IMR-90 (cell line): ENCODE measurements around the gene ATP8B4. TPM values are rescaled to one million over a fixed set of nuclear protein-coding genes. Genes with fewer than 3 reads are reported as not detected.

Experiments
- ATAC-seq: fragments of 200-7000 bp; cut with Tn5 transposase; 2 replicates; pipeline ENCODE4 v1.9.1; 2020; ENCODE audit warnings: low read depth, mild to moderate bottlenecking, moderate library complexity
- BruUV-seq: library from RNA; stranded (reverse); fragments of 400-500 nt; replicated peaks from 2 replicates; lab custom pipeline; 2021; lab: Mats Ljungman, UMichigan
- CTCF ChIA-PET: fragments of 300-600 bp; formaldehyde crosslinking; extraction: SDS; loops from one replicate; lab custom pipeline; 2021; ENCODE audit warnings: antibody characterized with exemption; lab: Yijun Ruan, JAX
- POLR2A ChIA-PET: fragments of 300-600 bp; sonication (Branson Sonifier 250); formaldehyde crosslinking; loops from one replicate; lab custom pipeline; 2022; ENCODE audit warnings: antibody characterized with exemption; ENCODE audit not compliant: unreplicated experiment; lab: Charles Lee
- DNase-seq: peaks from one replicate; pipeline ENCODE4 v3.0.0; 2013
- H2AFZ ChIP-seq: replicated peaks from 2 replicates; pipeline ENCODE3; 2013; ENCODE audit warnings: low read length, mild to moderate bottlenecking; ENCODE audit not compliant: poor library complexity
- H2AK5ac ChIP-seq: 2 replicates; pipeline ENCODE4 v1.6.1; 2013; ENCODE audit warnings: low read depth, low read length, inconsistent platforms
- H2AK9ac ChIP-seq: replicated peaks from 2 replicates; pipeline ENCODE3; 2013; ENCODE audit warnings: mild to moderate bottlenecking, low read depth, low read length, moderate library complexity; ENCODE audit not compliant: poor library complexity
- H2BK120ac ChIP-seq: 2 replicates; pipeline ENCODE4 v1.6.1; 2013; ENCODE audit warnings: low read depth, low read length, inconsistent platforms
- H2BK15ac ChIP-seq: 3 replicates; pipeline ENCODE4 v1.6.1; 2013; ENCODE audit warnings: low read depth, low read length, inconsistent platforms
- H2BK20ac ChIP-seq: 2 replicates; pipeline ENCODE4 v1.6.1; 2013; ENCODE audit warnings: low read depth, mild to moderate bottlenecking, inconsistent platforms, low read length, moderate library complexity
- H2BK5ac ChIP-seq: 2 replicates; pipeline ENCODE4 v1.6.1; 2013; ENCODE audit warnings: mild to moderate bottlenecking, low read depth, low read length, inconsistent platforms; ENCODE audit not compliant: poor library complexity, severe bottlenecking
- H3K14ac ChIP-seq: replicated peaks from 2 replicates; pipeline ENCODE4 v1.6.1; 2013; ENCODE audit warnings: low read depth, low read length, inconsistent platforms
- H3K18ac ChIP-seq: 2 replicates; pipeline ENCODE4 v1.6.1; 2013; ENCODE audit warnings: low read depth, low read length, control low read depth
- H3K23ac ChIP-seq: 2 replicates; pipeline ENCODE4 v1.6.1; 2013; ENCODE audit warnings: low read depth, low read length, inconsistent platforms
- H3K27ac ChIP-seq: 2 replicates; pipeline ENCODE4 v1.5.1; 2013; ENCODE audit warnings: mild to moderate bottlenecking, control low read depth, low read length; ENCODE audit not compliant: insufficient read depth
- H3K27me3 ChIP-seq: 2 replicates; pipeline ENCODE4 v1.6.1; 2013; ENCODE audit warnings: low read length; ENCODE audit not compliant: control insufficient read depth, insufficient read depth
- H3K36me3 ChIP-seq: 2 replicates; pipeline ENCODE4 v1.6.1; 2013; ENCODE audit warnings: low read length, mixed read lengths; ENCODE audit not compliant: control insufficient read depth, insufficient read depth
- H3K4ac ChIP-seq: 2 replicates; pipeline ENCODE4 v1.6.1; 2013; ENCODE audit warnings: low read depth, low read length, inconsistent platforms
- H3K4me1 ChIP-seq: 2 replicates; pipeline ENCODE4 v1.6.1; 2013; ENCODE audit warnings: low read length, mixed read lengths; ENCODE audit not compliant: control insufficient read depth, insufficient read depth
- H3K4me2 ChIP-seq: 2 replicates; pipeline ENCODE4 v1.6.1; 2013; ENCODE audit warnings: low read depth, mild to moderate bottlenecking, control low read depth, low read length, moderate library complexity
- H3K4me3 ChIP-seq: 2 replicates; pipeline ENCODE4 v1.5.1; 2013; ENCODE audit warnings: low read depth, mild to moderate bottlenecking, control low read depth, low read length, moderate library complexity; ENCODE audit not compliant: insufficient read depth
- H3K56ac ChIP-seq: 2 replicates; pipeline ENCODE4 v1.6.1; 2013; ENCODE audit warnings: low read length, inconsistent platforms; ENCODE audit not compliant: insufficient read depth; ENCODE audit errors: extremely low read depth
- H3K79me1 ChIP-seq, 2 experiments: 2 replicates each; pipeline ENCODE4 v1.6.1; 2013; ENCODE audit warnings: low read length in 2 of 2, inconsistent platforms in 1 of 2, low read depth in 1 of 2
- H3K9ac ChIP-seq: 2 replicates; pipeline ENCODE4 v1.6.1; 2013; ENCODE audit warnings: low read depth, low read length, control low read depth
- H3K9me1 ChIP-seq: 2 replicates; pipeline ENCODE4 v1.6.1; 2013; ENCODE audit warnings: low read length, inconsistent platforms; ENCODE audit not compliant: insufficient read depth
- H3K9me3 ChIP-seq: 2 replicates; pipeline ENCODE4 v1.6.1; 2013; ENCODE audit warnings: low read length; ENCODE audit not compliant: control insufficient read depth, insufficient read depth
- H4K20me1 ChIP-seq: 2 replicates; pipeline ENCODE4 v1.6.1; 2013; ENCODE audit warnings: low read length, inconsistent platforms; ENCODE audit not compliant: insufficient read depth
- H4K5ac ChIP-seq: 2 replicates; pipeline ENCODE4 v1.6.1; 2013; ENCODE audit warnings: mild to moderate bottlenecking, low read depth, low read length, control low read depth
- H4K8ac ChIP-seq, 2 experiments: 2 replicates each; pipeline ENCODE4 v1.6.1; 2013; ENCODE audit warnings: low read depth in 2 of 2, low read length in 2 of 2, control low read depth in 1 of 2, inconsistent platforms in 1 of 2
- H4K91ac ChIP-seq: 2 replicates; pipeline ENCODE4 v1.6.1; 2013; ENCODE audit warnings: low read depth, low read length, inconsistent platforms; ENCODE audit not compliant: insufficient read depth
- BHLHE40 ChIP-seq: fragments of 150-350 bp; IDR thresholded peaks from 2 replicates; pipeline ENCODE4 v1.6.1; 2016; ENCODE audit warnings: mild to moderate bottlenecking, low read depth, low read length
- CEBPB ChIP-seq: IDR thresholded peaks from 2 replicates; pipeline ENCODE4 v1.6.1; 2012; ENCODE audit warnings: low read depth, low read length, improper control_type of control experiment
- CHD1 ChIP-seq: IDR thresholded peaks from 2 replicates; pipeline ENCODE4 v1.6.1; 2012; ENCODE audit warnings: low read depth, low read length, improper control_type of control experiment
- FOS ChIP-seq: fragments of 150-350 bp; IDR thresholded peaks from 2 replicates; pipeline ENCODE4 v1.6.1; 2016; ENCODE audit warnings: low read depth, low read length
- MAFK ChIP-seq: IDR thresholded peaks from 2 replicates; pipeline ENCODE4 v1.6.1; 2012; ENCODE audit warnings: low read depth, low read length, improper control_type of control experiment
- MAZ ChIP-seq: IDR thresholded peaks from 2 replicates; pipeline ENCODE4 v1.6.1; 2012; ENCODE audit warnings: low read depth, mild to moderate bottlenecking, low read length, improper control_type of control experiment, moderate library complexity, borderline replicate concordance
- MXI1 ChIP-seq: IDR thresholded peaks from 2 replicates; pipeline ENCODE4 v1.6.1; 2012; ENCODE audit warnings: low read depth, mild to moderate bottlenecking, low read length, moderate library complexity, borderline replicate concordance
- NFE2L2 ChIP-seq: fragments of 150-350 bp; IDR thresholded peaks from 2 replicates; pipeline ENCODE4 v1.6.1; 2016; ENCODE audit warnings: low read depth, mild to moderate bottlenecking, low read length
- POLR2A ChIP-seq: IDR thresholded peaks from 2 replicates; pipeline ENCODE4 v1.6.1; 2012; ENCODE audit warnings: mild to moderate bottlenecking, low read depth, low read length
- RAD21 ChIP-seq: IDR thresholded peaks from 2 replicates; pipeline ENCODE4 v1.6.1; 2012; ENCODE audit warnings: low read length, improper control_type of control experiment
- RCOR1 ChIP-seq: IDR thresholded peaks from 2 replicates; pipeline ENCODE4 v1.6.1; 2012; ENCODE audit warnings: mild to moderate bottlenecking, low read length, improper control_type of control experiment; ENCODE audit not compliant: insufficient replicate concordance
- RFX5 ChIP-seq: IDR thresholded peaks from 2 replicates; pipeline ENCODE4 v1.8.0; 2012; ENCODE audit warnings: low read depth, mild to moderate bottlenecking, low read length, moderate library complexity
- SMC3 ChIP-seq: fragments of 150-350 bp; IDR thresholded peaks from 2 replicates; pipeline ENCODE4 v1.6.1; 2016; ENCODE audit warnings: low read depth, mild to moderate bottlenecking, antibody characterized with exemption, low read length, moderate library complexity
- dilution Hi-C: fragments of 300-500 bp; cut with HindIII; formaldehyde crosslinking; loops from one replicate; pipeline ENCODE4 v1.14.3; 2018; ENCODE audit warnings: low sequenced_read_pairs; ENCODE audit not compliant: unreplicated experiment
- in situ Hi-C: fragments of 300-500 bp; cut with MboI; formaldehyde crosslinking; loops from 3 replicates; pipeline ENCODE4 v1.14.3; 2019; ENCODE audit warnings: low sequenced_read_pairs, inconsistent platforms, mixed read lengths
- intact Hi-C: fragments of 100-400 bp; cut with micrococcal nuclease; formaldehyde crosslinking; loops from 2 replicates; pipeline ENCODE4 v1.10.0; 2022
- polyA plus RNA-seq, 3 experiments: library from polyadenylated mRNA; depleted of rRNA; stranded (reverse); fragments of >200 nt; gene quantifications; 2 replicates each; pipeline ENCODE4 v1.2.3, GENCODE V29; 2012; ENCODE audit warnings: low replicate concordance in 1 of 3
- total RNA-seq: library from RNA; depleted of rRNA; stranded (reverse); fragments of >200 nt; gene quantifications from 2 replicates; pipeline ENCODE4 v1.2.3, GENCODE V29; 2012
- TF ChIP-seq, protein P1 (sequence below): fragments of 150-350 bp; IDR thresholded peaks from 2 replicates; pipeline ENCODE4 v1.6.1; 2016; ENCODE audit warnings: low read depth, mild to moderate bottlenecking, low read length, moderate library complexity, borderline replicate concordance
- TF ChIP-seq, protein P2 (sequence below): fragments of 150-350 bp; IDR thresholded peaks from 2 replicates; pipeline ENCODE4 v1.6.1; 2017; ENCODE audit warnings: mild to moderate bottlenecking, antibody characterized with exemption, low read length, low read depth
- TF ChIP-seq, protein P3 (sequence below): conservative IDR thresholded peaks from 2 replicates; pipeline ENCODE4 v1.5.1; 2012; ENCODE audit warnings: mild to moderate bottlenecking, low read depth, low read length, improper control_type of control experiment

Gene ATP8B4
- total and polyA plus RNA-seq, 2 of the 4 experiments (the other 2 are of a cell fraction), result 0.12 to 0.54 TPM

- ChIA-PET CTCF (interaction anchor here (0.6 kb wide), 1 partner anchor 271 kb away, joined by 3 read pairs; no protein-coding TSS in a partner anchor), POLR2A (no interaction called here)
- Histone ChIP-seq H4K20me1 (no peaks in the 10 kb centered on the region), H2AK9ac (no peak overlapping the region), H3K79me1 (no peaks in the 10 kb centered on the region), H3K9me3 (no peaks in the 10 kb centered on the region), H4K5ac (no peak overlapping the region), H3K36me3 (no peaks in the 10 kb centered on the region), H4K91ac (no peak overlapping the region), H2BK20ac (no peak overlapping the region), H2AFZ (no peak overlapping the region), H2BK15ac (no peak overlapping the region), H3K14ac (no peak overlapping the region), H3K4ac (no peak overlapping the region), H2BK120ac (no peak overlapping the region), H3K18ac (no peak overlapping the region), H4K8ac (no peak overlapping the region), H3K9me1 (peaks cover 9% of the 10 kb centered on the region; the same call in 1 of the 2 replicates), H3K9ac (no peak overlapping the region), H2AK5ac (no peak overlapping the region), H3K4me2 (no peak overlapping the region), H3K23ac (no peak overlapping the region; the same call in 1 of the 2 replicates), H2BK5ac (no peak overlapping the region), H3K4me3 (no peak overlapping the region), H3K27me3 (no peaks in the 10 kb centered on the region), H3K4me1 (peaks cover 4% of the 10 kb centered on the region), H3K56ac (no peak overlapping the region), H3K27ac (no peak overlapping the region)
- dilution Hi-C loops (no loop called here), in situ Hi-C loops (no loop called here), intact Hi-C loops (no loop called here)
- TF ChIP-seq MXI1 (no peak), CHD1 (no peak), MAZ (no peak), MAFK (no peak), RAD21 (no peak), NFE2L2 (no peak), POLR2A (no peak), FOS (no peak), RCOR1 (no peak), RFX5 (no peak), BHLHE40 (no peak), CEBPB (no peak), SMC3 (no peak)
- TF ChIP-seq, protein P1, sequence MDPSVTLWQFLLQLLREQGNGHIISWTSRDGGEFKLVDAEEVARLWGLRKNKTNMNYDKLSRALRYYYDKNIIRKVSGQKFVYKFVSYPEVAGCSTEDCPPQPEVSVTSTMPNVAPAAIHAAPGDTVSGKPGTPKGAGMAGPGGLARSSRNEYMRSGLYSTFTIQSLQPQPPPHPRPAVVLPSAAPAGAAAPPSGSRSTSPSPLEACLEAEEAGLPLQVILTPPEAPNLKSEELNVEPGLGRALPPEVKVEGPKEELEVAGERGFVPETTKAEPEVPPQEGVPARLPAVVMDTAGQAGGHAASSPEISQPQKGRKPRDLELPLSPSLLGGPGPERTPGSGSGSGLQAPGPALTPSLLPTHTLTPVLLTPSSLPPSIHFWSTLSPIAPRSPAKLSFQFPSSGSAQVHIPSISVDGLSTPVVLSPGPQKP, result no peak
- TF ChIP-seq, protein P2, sequence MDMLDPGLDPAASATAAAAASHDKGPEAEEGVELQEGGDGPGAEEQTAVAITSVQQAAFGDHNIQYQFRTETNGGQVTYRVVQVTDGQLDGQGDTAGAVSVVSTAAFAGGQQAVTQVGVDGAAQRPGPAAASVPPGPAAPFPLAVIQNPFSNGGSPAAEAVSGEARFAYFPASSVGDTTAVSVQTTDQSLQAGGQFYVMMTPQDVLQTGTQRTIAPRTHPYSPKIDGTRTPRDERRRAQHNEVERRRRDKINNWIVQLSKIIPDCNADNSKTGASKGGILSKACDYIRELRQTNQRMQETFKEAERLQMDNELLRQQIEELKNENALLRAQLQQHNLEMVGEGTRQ, result no peak
- TF ChIP-seq, protein P3, sequence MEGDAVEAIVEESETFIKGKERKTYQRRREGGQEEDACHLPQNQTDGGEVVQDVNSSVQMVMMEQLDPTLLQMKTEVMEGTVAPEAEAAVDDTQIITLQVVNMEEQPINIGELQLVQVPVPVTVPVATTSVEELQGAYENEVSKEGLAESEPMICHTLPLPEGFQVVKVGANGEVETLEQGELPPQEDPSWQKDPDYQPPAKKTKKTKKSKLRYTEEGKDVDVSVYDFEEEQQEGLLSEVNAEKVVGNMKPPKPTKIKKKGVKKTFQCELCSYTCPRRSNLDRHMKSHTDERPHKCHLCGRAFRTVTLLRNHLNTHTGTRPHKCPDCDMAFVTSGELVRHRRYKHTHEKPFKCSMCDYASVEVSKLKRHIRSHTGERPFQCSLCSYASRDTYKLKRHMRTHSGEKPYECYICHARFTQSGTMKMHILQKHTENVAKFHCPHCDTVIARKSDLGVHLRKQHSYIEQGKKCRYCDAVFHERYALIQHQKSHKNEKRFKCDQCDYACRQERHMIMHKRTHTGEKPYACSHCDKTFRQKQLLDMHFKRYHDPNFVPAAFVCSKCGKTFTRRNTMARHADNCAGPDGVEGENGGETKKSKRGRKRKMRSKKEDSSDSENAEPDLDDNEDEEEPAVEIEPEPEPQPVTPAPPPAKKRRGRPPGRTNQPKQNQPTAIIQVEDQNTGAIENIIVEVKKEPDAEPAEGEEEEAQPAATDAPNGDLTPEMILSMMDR, result no peak
- DNase-seq, result no peak
- BruUV-seq, result no TSS peak
- ATAC-seq, result no peak
Observed at GRCh38 chr15:50061503-50061902, 57.5 kb downstream of the ATP8B4 start.
